ENCODE results near the gene GIMAP8. TPM values are rescaled to one million over a fixed set of nuclear protein-coding genes. Genes with fewer than 3 reads are reported as not detected.

Gene GIMAP8
- total RNA-seq, 5 donors from 2014 or later (not counting 1 experiment from before 2014, with no cell fraction given), result 17.8 to 54.6 (median 50.1) TPM

GRCh38 chr7:150448789-150449147 lies 1.7 kb upstream of the GIMAP8 start:
- Mint-ChIP-seq H3K4me1 (peaks cover 54 to 64% (median 62%) of the 10 kb centered on the region in 3 donors), H3K27ac (peak overlapping the region; percentile 97 to 99), H3K27me3 (no peaks in the 10 kb centered on the region), H3K4me3 (peak overlapping the region; percentile 98 to 100 (median 99)), H3K9me3 (no peaks in the 10 kb centered on the region), H3K36me3 (peaks cover 22% of the 10 kb centered on the region)
- peak; percentile 38 to 56 (median 41) for ATAC-seq (replicated peaks in 1 of 4)
- Histone ChIP-seq H3K4me1 (ENCODE audit: control insufficient read depth in 1 of 2, extremely low read depth in 1 of 2, insufficient read depth in 2 of 2, low read length in 2 of 2) (peaks cover 25 to 67% of the 10 kb centered on the region in 2 experiments), H3K9me3 (no peaks in the 10 kb centered on the region), H3K4me3 (ENCODE audit: control insufficient read depth in 1 of 2, extremely low read depth in 1 of 2, low read length in 1 of 2) (peak overlapping the region; percentile 29 to 35), H3K27me3 (replicated peaks in 1 of 2; ENCODE audit: control insufficient read depth in 2 of 2, extremely low read depth in 1 of 2, insufficient read depth in 2 of 2, low read length in 1 of 2) (no peaks in the 10 kb centered on the region), H3K27ac (ENCODE audit: low read length) (peak overlapping the region; percentile 94), H3K36me3 (ENCODE audit: control insufficient read depth in 2 of 2, extremely low read depth in 1 of 2, insufficient read depth in 1 of 2, low read length in 1 of 2) (no peaks in the 10 kb centered on the region)
- 0% methylated on average over 6 of the region's 6 CpGs for WGBS (ENCODE audit: insufficient coverage)
- POLR2A ChIA-PET, result interaction anchor here (0.6 to 1.4 kb wide), 10 partner anchors 35 to 1566 kb away, joined by 3 to 11 read pairs (median 4); no protein-coding TSS in a partner anchor
- DNase-seq, result peak; percentile 77 to 94 (median 85)
- CTCF ChIA-PET, result interaction anchor here (0.6 to 6.3 kb wide), 28 partner anchors 10 to 310 kb away, joined by 3 to 68 read pairs (median 4); partner anchors contain the start of genes GIMAP1 (in 1 of the 2), GIMAP2 (in 1 of the 2), GIMAP4 (in 1 of the 2) and GIMAP5 (in 1 of the 2)

- ChIA-PET CTCF (interaction anchor here (0.6 to 6.3 kb wide), 29 partner anchors 9 to 309 kb away, joined by 3 to 68 read pairs (median 4); partner anchors contain the start of genes GIMAP1 (in 1 of the 2), GIMAP2 (in 1 of the 2), GIMAP4 (in 1 of the 2) and GIMAP5 (in 1 of the 2)), POLR2A (interaction anchor here (0.6 to 1.4 kb wide), 11 partner anchors 32 to 1567 kb away, joined by 3 to 11 read pairs (median 6); no protein-coding TSS in a partner anchor)
These were observed 1.1 kb upstream of the GIMAP8 start for GRCh38 chr7:150449206-150449952.

DNA sequence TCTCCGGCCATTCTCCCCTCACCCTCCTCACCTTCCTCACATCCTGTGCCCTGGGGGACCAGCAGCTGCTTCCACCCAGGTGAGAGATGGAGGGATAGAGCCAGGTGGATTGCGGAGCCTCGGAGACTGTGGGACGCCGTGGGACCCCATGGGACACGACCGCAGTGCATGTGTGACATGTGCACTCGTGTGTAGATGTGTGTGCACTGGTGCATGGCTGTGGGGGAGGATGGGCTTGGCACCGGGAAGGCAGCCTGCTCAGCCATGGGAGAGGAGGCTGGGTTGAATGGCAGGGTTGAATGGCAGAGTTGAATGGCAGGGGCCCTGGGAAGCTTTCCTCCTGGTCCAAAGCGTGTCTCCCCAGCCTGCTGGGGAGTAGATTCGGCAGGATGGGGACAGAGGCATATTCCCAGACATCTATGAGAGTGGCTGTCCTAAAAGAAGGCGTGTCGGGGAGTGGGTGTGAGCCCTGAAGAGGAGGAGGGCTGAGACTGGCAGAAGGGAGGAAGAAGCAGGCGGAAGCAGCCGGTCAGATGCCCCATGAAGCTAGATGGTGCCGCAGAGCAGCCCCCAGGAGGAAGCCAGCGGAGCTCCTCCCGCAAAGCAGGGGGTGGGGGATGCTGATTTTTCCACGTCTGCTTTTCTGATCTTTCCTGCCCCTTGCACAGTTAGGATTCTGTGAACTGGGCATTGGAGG lies 815 bp downstream of the GIMAP8 start:
- Mint-ChIP-seq H3K4me1 (peaks cover 75 to 85% (median 84%) of the 10 kb centered on the region in 3 donors), H3K4me3 (peak overlapping the region; percentile 98 to 100 (median 99)), H3K27ac (peak overlapping the region; percentile 97 to 99), H3K36me3 (peaks cover 45% of the 10 kb centered on the region), H3K27me3 (no peaks in the 10 kb centered on the region), H3K9me3 (peaks cover 0 to 10% (median 5%) of the 10 kb centered on the region in 3 donors)
- WGBS (ENCODE audit: insufficient coverage), result 4% methylated on average over 13 of the region's 19 CpGs
- Histone ChIP-seq H3K36me3 (ENCODE audit: control insufficient read depth in 2 of 2, extremely low read depth in 1 of 2, insufficient read depth in 1 of 2, low read length in 1 of 2) (peaks cover 0 to 18% of the 10 kb centered on the region in 2 donors), H3K27ac (ENCODE audit: low read length) (peak overlapping the region; percentile 94), H3K27me3 (replicated peaks in 1 of 2; ENCODE audit: control insufficient read depth in 2 of 2, extremely low read depth in 1 of 2, insufficient read depth in 2 of 2, low read length in 1 of 2) (no peaks in the 10 kb centered on the region), H3K4me1 (ENCODE audit: control insufficient read depth in 1 of 2, extremely low read depth in 1 of 2, insufficient read depth in 2 of 2, low read length in 2 of 2) (peaks cover 31 to 68% of the 10 kb centered on the region in 2 experiments), H3K4me3 (ENCODE audit: control insufficient read depth in 1 of 2, extremely low read depth in 1 of 2, low read length in 1 of 2) (peak overlapping the region; percentile 64 to 99), H3K9me3 (no peaks in the 10 kb centered on the region)
- POLR2A ChIA-PET, result interaction anchor here (0.5 to 2.8 kb wide), 7 partner anchors 30 to 304 kb away, joined by 3 to 12 read pairs (median 4); partner anchors contain the start of gene GIMAP7 (in 1 of the 2)
- ATAC-seq (replicated peaks in 1 of 4) (peak; percentile 63 to 69 (median 66)), DNase-seq (peak; percentile 42 to 82 (median 63))
- CTCF ChIA-PET, result interaction anchor here (0.7 to 6.3 kb wide), 8 partner anchors 10 to 305 kb away, joined by 3 to 68 read pairs (median 4); partner anchors contain the start of genes GIMAP1 (in 1 of the 2) and GIMAP4 (in 1 of the 2)

More at GRCh38 chr7:150449206-150449952, 1.1 kb upstream of the GIMAP8 start:
- no peaks in the 10 kb centered on the region for H3K27me3 ChIP-seq (replicated peaks in 1 of 2; ENCODE audit: control insufficient read depth in 2 of 2, extremely low read depth in 1 of 2, insufficient read depth in 2 of 2, low read length in 1 of 2)
- peaks cover 0 to 6% of the 10 kb centered on the region in 2 donors for H3K36me3 ChIP-seq (ENCODE audit: control insufficient read depth in 2 of 2, extremely low read depth in 1 of 2, insufficient read depth in 1 of 2, low read length in 1 of 2)
- H3K4me1 Mint-ChIP-seq, result peaks cover 60 to 70% (median 68%) of the 10 kb centered on the region in 3 donors
- peak in 5 of 35 experiments; percentile 23 to 38 (median 33) for DNase-seq
- peak overlapping the region; percentile 29 to 35 for H3K4me3 ChIP-seq (ENCODE audit: control insufficient read depth in 1 of 2, extremely low read depth in 1 of 2, low read length in 1 of 2)
- peak overlapping the region; percentile 94 for H3K27ac ChIP-seq (ENCODE audit: low read length)
- H3K4me3 Mint-ChIP-seq, result peak overlapping the region; percentile 98 to 100 (median 99)
- no peak for ATAC-seq (replicated peaks in 1 of 4)
- H3K4me1 ChIP-seq (ENCODE audit: control insufficient read depth in 1 of 2, extremely low read depth in 1 of 2, insufficient read depth in 2 of 2, low read length in 2 of 2), result peaks cover 31 to 73% of the 10 kb centered on the region in 2 experiments
- WGBS (ENCODE audit: insufficient coverage), result 66% methylated on average over 4 of the region's 11 CpGs
- peaks cover 28% of the 10 kb centered on the region for H3K36me3 Mint-ChIP-seq
- no peaks in the 10 kb centered on the region for H3K9me3 Mint-ChIP-seq
- no peaks in the 10 kb centered on the region for H3K9me3 ChIP-seq
- no peaks in the 10 kb centered on the region for H3K27me3 Mint-ChIP-seq
- peak overlapping the region; percentile 97 to 99 for H3K27ac Mint-ChIP-seq

- ChIA-PET CTCF (interaction anchor here in 1 of 2 donors (1.0 to 6.3 kb wide), 6 partner anchors 9 to 304 kb away, joined by 4 to 68 read pairs (median 4); partner anchors contain the start of genes GIMAP1 and GIMAP4), POLR2A (interaction anchor here (0.6 to 2.8 kb wide), 5 partner anchors 29 to 304 kb away, joined by 3 to 12 read pairs (median 5); partner anchors contain the start of gene GIMAP7 (in 1 of the 2))
- H3K36me3 Mint-ChIP-seq, result peaks cover 52% of the 10 kb centered on the region
- WGBS (ENCODE audit: insufficient coverage), result 0% methylated on average over 7 of the region's 8 CpGs
- H3K9me3 Mint-ChIP-seq, result peaks cover 0 to 13% (median 8%) of the 10 kb centered on the region in 3 donors
- peaks cover 75 to 82% (median 81%) of the 10 kb centered on the region in 3 donors for H3K4me1 Mint-ChIP-seq
- peak overlapping the region; percentile 94 for H3K27ac ChIP-seq (ENCODE audit: low read length)
- peaks cover 0 to 22% of the 10 kb centered on the region in 2 donors for H3K36me3 ChIP-seq (ENCODE audit: control insufficient read depth in 2 of 2, extremely low read depth in 1 of 2, insufficient read depth in 1 of 2, low read length in 1 of 2)
- DNase-seq (peak in 11 of 35 experiments; percentile 21 to 59 (median 42)), ATAC-seq (replicated peaks in 1 of 4) (peak in 2 of 4 experiments; percentile 4 to 5)
- no peaks in the 10 kb centered on the region for H3K27me3 ChIP-seq (replicated peaks in 1 of 2; ENCODE audit: control insufficient read depth in 2 of 2, extremely low read depth in 1 of 2, insufficient read depth in 2 of 2, low read length in 1 of 2)
- peaks cover 28 to 63% of the 10 kb centered on the region in 2 experiments for H3K4me1 ChIP-seq (ENCODE audit: control insufficient read depth in 1 of 2, extremely low read depth in 1 of 2, insufficient read depth in 2 of 2, low read length in 2 of 2)
- H3K27me3 Mint-ChIP-seq, result no peaks in the 10 kb centered on the region
- peak overlapping the region; percentile 98 to 100 (median 99) for H3K4me3 Mint-ChIP-seq
- peak overlapping the region; percentile 64 to 99 for H3K4me3 ChIP-seq (ENCODE audit: control insufficient read depth in 1 of 2, extremely low read depth in 1 of 2, low read length in 1 of 2)
- no peaks in the 10 kb centered on the region for H3K9me3 ChIP-seq
- peak overlapping the region; percentile 97 to 99 for H3K27ac Mint-ChIP-seq
These were observed 1.5 kb downstream of the GIMAP8 start for GRCh38 chr7:150451833-150452461.

DNA sequence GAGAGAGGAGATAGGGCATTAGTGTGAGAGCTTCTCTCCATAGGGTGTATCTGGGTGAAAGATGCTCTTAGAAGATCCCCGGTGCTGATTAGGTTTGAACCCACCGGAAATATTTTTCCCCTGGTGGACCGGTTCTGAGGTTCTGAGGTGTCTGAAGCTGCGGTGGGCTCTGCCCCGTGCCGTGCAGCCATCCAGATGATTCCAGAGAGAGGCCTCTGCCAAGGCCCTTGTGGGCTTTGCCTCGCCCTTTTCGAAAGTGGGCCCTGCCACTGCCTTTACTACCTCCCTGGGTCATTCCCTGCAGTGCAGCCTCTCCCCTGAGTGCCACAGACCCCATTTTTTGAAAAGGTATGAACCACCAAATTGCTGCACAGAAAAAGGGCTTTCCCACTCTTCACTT lies 2.8 kb downstream of the GIMAP8 start:
- Histone ChIP-seq H3K27ac (ENCODE audit: low read length) (peak overlapping the region; percentile 74), H3K4me1 (ENCODE audit: control insufficient read depth in 1 of 2, extremely low read depth in 1 of 2, insufficient read depth in 2 of 2, low read length in 2 of 2) (peaks cover 27 to 60% of the 10 kb centered on the region in 2 experiments), H3K36me3 (ENCODE audit: control insufficient read depth in 2 of 2, extremely low read depth in 1 of 2, insufficient read depth in 1 of 2, low read length in 1 of 2) (peaks cover 0 to 22% of the 10 kb centered on the region in 2 donors), H3K9me3 (no peaks in the 10 kb centered on the region), H3K4me3 (ENCODE audit: control insufficient read depth in 1 of 2, extremely low read depth in 1 of 2, low read length in 1 of 2) (peak overlapping the region; percentile 64 to 78), H3K27me3 (replicated peaks in 1 of 2; ENCODE audit: control insufficient read depth in 2 of 2, extremely low read depth in 1 of 2, insufficient read depth in 2 of 2, low read length in 1 of 2) (no peaks in the 10 kb centered on the region)
- Mint-ChIP-seq H3K36me3 (peaks cover 64% of the 10 kb centered on the region), H3K4me1 (peaks cover 78 to 87% (median 79%) of the 10 kb centered on the region in 3 donors), H3K27me3 (no peaks in the 10 kb centered on the region), H3K9me3 (peaks cover 4 to 13% (median 8%) of the 10 kb centered on the region in 3 donors), H3K27ac (peak overlapping the region; percentile 89 to 96), H3K4me3 (peak overlapping the region; percentile 90 to 100 (median 93))
- ATAC-seq (replicated peaks in 1 of 4) (peak in 3 of 4 experiments; percentile 2 to 5 (median 3)), DNase-seq (peak in 11 of 35 experiments; percentile 9 to 56 (median 33))
- CTCF ChIA-PET, result interaction anchor here in 1 of 2 donors (0.5 to 1.5 kb wide), 4 partner anchors 28 to 318 kb away, joined by 3 read pairs; partner anchors contain the start of gene GIMAP7
- 2% methylated on average over 8 of the region's 8 CpGs for WGBS (ENCODE audit: insufficient coverage)
- POLR2A ChIA-PET, result interaction anchor here in 1 of 2 donors (0.5 to 2.8 kb wide), 2 partner anchors 62 to 302 kb away, joined by 7 to 12 read pairs; partner anchors contain the start of gene GIMAP7
